HepG2 (cell line): Measurements from ENCODE around the gene CYP21A2. TPM values are rescaled to one million over a fixed set of nuclear protein-coding genes. Genes with fewer than 3 reads are reported as not detected.

Experiments used
- CCDC6 ChIP-seq: sonication (generic); formaldehyde crosslinking; IDR thresholded peaks from 2 replicates; pipeline ENCODE4 v1.8.1; 2022; ENCODE audit warnings: mild to moderate bottlenecking, missing genetic modification reagents, moderate library complexity
- DPF2 ChIP-seq: sonication (generic); formaldehyde crosslinking; IDR thresholded peaks from 2 replicates; pipeline ENCODE4 v1.4.0; 2020; ENCODE audit warnings: mild to moderate bottlenecking, low read depth, missing genetic modification reagents, borderline replicate concordance
- HHEX ChIP-seq: IDR thresholded peaks from 2 replicates; pipeline ENCODE4 v1.6.1; 2016; ENCODE audit warnings: control low read depth
- MAFK ChIP-seq, 2 experiments: IDR thresholded peaks in 1 of 2; conservative IDR thresholded peaks in 1 of 2; 2 replicates each; pipeline ENCODE4 v1.6.1; 2011; ENCODE audit warnings: improper control_type of control experiment in 2 of 2, low read length in 2 of 2
- MLXIP ChIP-seq: sonication (generic); formaldehyde crosslinking; IDR thresholded peaks from 2 replicates; pipeline ENCODE4 v1.9.0; 2021; ENCODE audit warnings: missing genetic modification reagents, borderline replicate concordance
- MXD4 ChIP-seq: IDR thresholded peaks from 2 replicates; pipeline ENCODE4 v1.6.1; 2016; ENCODE audit warnings: mild to moderate bottlenecking, missing biosample characterization, missing genetic modification reagents
- NFE2L1 ChIP-seq: sonication (generic); formaldehyde crosslinking; IDR thresholded peaks from 2 replicates; pipeline ENCODE4 v1.4.0; 2020; ENCODE audit warnings: missing genetic modification reagents, mild to moderate bottlenecking, borderline replicate concordance
- NONO ChIP-seq, 2 experiments: fragments of 450-650 bp in 1 of 2; sonication (generic) in 1 of 2; formaldehyde crosslinking in 1 of 2; IDR thresholded peaks in 1 of 2; conservative IDR thresholded peaks in 1 of 2; 2 replicates each; pipeline versions ENCODE4 v1.6.1 to v1.8.0; 2017 to 2022; ENCODE audit warnings: mild to moderate bottlenecking in 1 of 2, missing genetic modification reagents in 1 of 2, moderate library complexity in 1 of 2
- RNF2 ChIP-seq: fragments of 450-650 bp; conservative IDR thresholded peaks from 2 replicates; pipeline ENCODE4 v1.6.1; 2016; ENCODE audit warnings: low read depth
- THYN1 ChIP-seq: sonication (generic); formaldehyde crosslinking; IDR thresholded peaks from 2 replicates; pipeline ENCODE4 v1.8.1; 2023; ENCODE audit warnings: low read depth, mild to moderate bottlenecking, moderate library complexity, missing genetic modification reagents, borderline replicate concordance
- TOPORS ChIP-seq: sonication (generic); formaldehyde crosslinking; IDR thresholded peaks from 2 replicates; pipeline ENCODE4 v1.8.0; 2023; ENCODE audit warnings: mild to moderate bottlenecking, missing genetic modification reagents
- ZFP41 ChIP-seq: sonication (generic); formaldehyde crosslinking; IDR thresholded peaks from 2 replicates; pipeline ENCODE4 v1.4.0; 2020; ENCODE audit warnings: mild to moderate bottlenecking, missing genetic modification reagents, borderline replicate concordance
- ZFP90 ChIP-seq: sonication (generic); formaldehyde crosslinking; IDR thresholded peaks from 2 replicates; pipeline ENCODE4 v1.8.0; 2022; ENCODE audit warnings: missing genetic modification reagents, mild to moderate bottlenecking, inconsistent platforms, borderline replicate concordance
- ZNF337 ChIP-seq: sonication (generic); formaldehyde crosslinking; IDR thresholded peaks from 2 replicates; pipeline ENCODE4 v1.5.1; 2020; ENCODE audit warnings: missing genetic modification reagents, low read depth, mild to moderate bottlenecking, borderline replicate concordance
- ZNF441 ChIP-seq: sonication (generic); formaldehyde crosslinking; IDR thresholded peaks from 2 replicates; pipeline ENCODE4 v1.7.0; 2021; ENCODE audit warnings: missing genetic modification reagents, borderline replicate concordance
- ZNF644 ChIP-seq: IDR thresholded peaks from 2 replicates; pipeline ENCODE4 v1.6.1; 2016; ENCODE audit warnings: low read depth
- ZNF790 ChIP-seq: sonication (generic); formaldehyde crosslinking; IDR thresholded peaks from 2 replicates; pipeline ENCODE4 v1.8.0; 2022; ENCODE audit warnings: missing genetic modification reagents, mild to moderate bottlenecking, borderline replicate concordance
- ZNF841 ChIP-seq: sonication (generic); formaldehyde crosslinking; IDR thresholded peaks from 2 replicates; pipeline ENCODE4 v1.8.1; 2023; ENCODE audit warnings: missing genetic modification reagents, borderline replicate concordance
- polyA plus RNA-seq, 8 experiments: library from polyadenylated mRNA; depleted of rRNA in 3 of 8; stranded (reverse) in 7 of 8; unstranded in 1 of 8; fragments of >200 nt; fragmentation: Illumina TruSeq in 4 of 8; extraction: Trizol in 4 of 8; gene quantifications; 2 replicates each; pipeline versions ENCODE4 v1.2.1 to v1.2.3, GENCODE V29; 2011 to 2016; ENCODE audit warnings: low read depth in 4 of 8, missing spikeins in 1 of 8, mixed read lengths in 1 of 8; ENCODE audit not compliant: insufficient read depth in 1 of 8
- total RNA-seq, 5 experiments: library from RNA; depleted of rRNA; stranded (reverse); fragments of >200 nt; fragmentation: Illumina TruSeq; extraction: Trizol; gene quantifications; 2 replicates each; pipeline ENCODE4 v1.2.3, GENCODE V29; 2016; ENCODE audit warnings: low read depth in 1 of 5
- TF ChIP-seq, protein P1 (sequence below): sonication (generic); formaldehyde crosslinking; IDR thresholded peaks from 2 replicates; pipeline ENCODE4 v1.4.0; 2020; ENCODE audit warnings: missing genetic modification reagents
- TF ChIP-seq, protein P2 (sequence below): sonication (generic); formaldehyde crosslinking; IDR thresholded peaks from 2 replicates; pipeline ENCODE4 v1.4.0; 2020; ENCODE audit warnings: missing genetic modification reagents
- TF ChIP-seq, protein P3 (sequence below): sonication (generic); formaldehyde crosslinking; IDR thresholded peaks from 2 replicates; pipeline ENCODE4 v1.8.0; 2022; ENCODE audit warnings: missing genetic modification reagents, low read depth, mild to moderate bottlenecking, borderline replicate concordance

CYP21A2 gene
- total and polyA plus RNA-seq, 2 of the 13 experiments (the other 11 are each of a cell fraction or from before 2014, with no cell fraction given) = 1.5 to 6.3 TPM

- no peak for TF ChIP-seq HHEX
- TF ChIP-seq MAFK (conservative IDR thresholded peaks at IDR 0.05 in 1 of 2, IDR thresholded peaks at IDR 0.05 in 1 of 2; ENCODE audit: low read length in 2 of 2) = no peak
- peak; percentile 80; the same call in 1 of the 2 replicates for TF ChIP-seq ZNF644 (CRISPR knock-in tag)
- peak; percentile 36; the same call in 1 of the 2 replicates for TF ChIP-seq DPF2 (CRISPR knock-in tag)
- TF ChIP-seq, protein P1, sequence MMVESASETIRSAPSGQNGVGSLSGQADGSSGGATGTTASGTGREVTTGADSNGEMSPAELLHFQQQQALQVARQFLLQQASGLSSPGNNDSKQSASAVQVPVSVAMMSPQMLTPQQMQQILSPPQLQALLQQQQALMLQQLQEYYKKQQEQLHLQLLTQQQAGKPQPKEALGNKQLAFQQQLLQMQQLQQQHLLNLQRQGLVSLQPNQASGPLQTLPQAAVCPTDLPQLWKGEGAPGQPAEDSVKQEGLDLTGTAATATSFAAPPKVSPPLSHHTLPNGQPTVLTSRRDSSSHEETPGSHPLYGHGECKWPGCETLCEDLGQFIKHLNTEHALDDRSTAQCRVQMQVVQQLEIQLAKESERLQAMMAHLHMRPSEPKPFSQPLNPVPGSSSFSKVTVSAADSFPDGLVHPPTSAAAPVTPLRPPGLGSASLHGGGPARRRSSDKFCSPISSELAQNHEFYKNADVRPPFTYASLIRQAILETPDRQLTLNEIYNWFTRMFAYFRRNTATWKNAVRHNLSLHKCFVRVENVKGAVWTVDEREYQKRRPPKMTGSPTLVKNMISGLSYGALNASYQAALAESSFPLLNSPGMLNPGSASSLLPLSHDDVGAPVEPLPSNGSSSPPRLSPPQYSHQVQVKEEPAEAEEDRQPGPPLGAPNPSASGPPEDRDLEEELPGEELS = peak; percentile 48; the same call in 1 of the 2 replicates
- TF ChIP-seq MLXIP (CRISPR knock-in tag) = peak; percentile 46; the same call in 1 of the 2 replicates
- TF ChIP-seq ZNF441 (CRISPR knock-in tag) = 0 out of 2 replicates have a peak, but pooled peaks have one; percentile 31
- 0 out of 2 replicates have a peak, but pooled peaks have one; percentile 42 for TF ChIP-seq RNF2
- TF ChIP-seq CCDC6 (CRISPR knock-in tag) = no peak
- no peak for TF ChIP-seq NFE2L1 (CRISPR knock-in tag)
- TF ChIP-seq, protein P2, sequence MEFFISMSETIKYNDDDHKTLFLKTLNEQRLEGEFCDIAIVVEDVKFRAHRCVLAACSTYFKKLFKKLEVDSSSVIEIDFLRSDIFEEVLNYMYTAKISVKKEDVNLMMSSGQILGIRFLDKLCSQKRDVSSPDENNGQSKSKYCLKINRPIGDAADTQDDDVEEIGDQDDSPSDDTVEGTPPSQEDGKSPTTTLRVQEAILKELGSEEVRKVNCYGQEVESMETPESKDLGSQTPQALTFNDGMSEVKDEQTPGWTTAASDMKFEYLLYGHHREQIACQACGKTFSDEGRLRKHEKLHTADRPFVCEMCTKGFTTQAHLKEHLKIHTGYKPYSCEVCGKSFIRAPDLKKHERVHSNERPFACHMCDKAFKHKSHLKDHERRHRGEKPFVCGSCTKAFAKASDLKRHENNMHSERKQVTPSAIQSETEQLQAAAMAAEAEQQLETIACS = peak; percentile 26; the same call in 1 of the 2 replicates
- TF ChIP-seq THYN1 (CRISPR knock-in tag) = no peak
- peak; percentile 47; the same call in 1 of the 2 replicates for TF ChIP-seq TOPORS (CRISPR knock-in tag)
- peak; percentile 49; the same call in 1 of the 2 replicates for TF ChIP-seq MXD4 (CRISPR knock-in tag)
- peak; percentile 90 for TF ChIP-seq ZFP90 (CRISPR knock-in tag)
- TF ChIP-seq, protein P3, sequence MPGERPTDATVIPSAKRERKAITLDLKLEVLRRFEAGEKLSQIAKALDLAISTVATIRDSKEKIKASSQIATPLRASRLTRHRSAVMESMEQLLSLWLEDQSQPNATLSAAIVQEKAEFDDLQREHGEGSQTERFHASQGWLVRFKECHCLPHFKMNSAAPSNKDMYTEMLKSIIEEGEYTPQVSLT (CRISPR knock-in tag) = no peak
- TF ChIP-seq ZNF790 (CRISPR knock-in tag) = no peak
- TF ChIP-seq NONO (IDR thresholded peaks at IDR 0.05) = no peak
- peak; percentile 81; the same call in 1 of the 2 replicates for TF ChIP-seq NONO (CRISPR knock-in tag; conservative IDR thresholded peaks at IDR 0.05)
- TF ChIP-seq ZNF841 (CRISPR knock-in tag) = no peak
- peak; percentile 93; the same call in 1 of the 2 replicates for TF ChIP-seq ZNF337 (CRISPR knock-in tag)
- no peak for TF ChIP-seq ZFP41 (CRISPR knock-in tag)
Measured at GRCh38 chr6:32047855-32048766, 9.9 kb downstream of the CYP21A2 start (continued).
